ENCODE data around the gene UQCC5. TPM values are rescaled to one million over a fixed set of nuclear protein-coding genes. Genes with fewer than 3 reads are reported as not detected.

Gene UQCC5
- total RNA-seq, 8 experiments from 2014 or later: 38.6 to 102 (median 65.6) TPM

GRCh38 chr3:52535411-52536111 lies 844 bp upstream of the UQCC5 start:
- peak overlapping the region; percentile 53 to 65 for H3K27ac ChIP-seq
- peak overlapping the region in 1 of 5 donors; percentile 85 for H3K4me3 ChIP-seq
- ATAC-seq (replicated peaks in 6 of 8): no peak
- in situ Hi-C loops (cut with MboI; ENCODE audit: low pct_unique_long_range_greater_than_20kb in 2 of 9, low sequenced_read_pairs in 9 of 9, unreplicated experiment in 9 of 9): no loop called here
- 80 to 100% (median 94%) methylated on average over 1 to 15 of the region's 19 CpGs for WGBS, 10 experiments
- peaks cover 37 to 40% of the 10 kb centered on the region in 2 donors for H3K4me1 ChIP-seq (replicated peaks in 1 of 2)

- Histone ChIP-seq H3K4me1 (replicated peaks in 1 of 2) (peaks cover 36 to 40% of the 10 kb centered on the region in 2 donors), H3K4me3 (peak overlapping the region in 1 of 5 donors; percentile 5), H3K27ac (peak overlapping the region; percentile 53 to 65)
- 3 to 100% (median 40%) methylated on average over 1 to 5 of the region's 9 CpGs; no CpG with 5 or more reads in 3 of the 10 experiments for WGBS, 10 experiments
- in situ Hi-C loops (cut with MboI; ENCODE audit: low pct_unique_long_range_greater_than_20kb in 2 of 9, low sequenced_read_pairs in 9 of 9, unreplicated experiment in 9 of 9): no loop called here
- ATAC-seq (replicated peaks in 6 of 8): no peak
These were observed 365 bp upstream of the UQCC5 start for GRCh38 chr3:52536112-52536368.

- peaks cover 26 to 33% of the 10 kb centered on the region in 2 donors for H3K4me1 ChIP-seq (replicated peaks in 1 of 2)
- 0 to 4% (median 0%) methylated on average over 1 to 4 of the region's 6 CpGs; no CpG with 5 or more reads in 3 of the 10 experiments for WGBS, 10 experiments
- H3K27ac ChIP-seq: peak overlapping the region; percentile 69 to 73
- in situ Hi-C loops (cut with MboI; ENCODE audit: low pct_unique_long_range_greater_than_20kb in 2 of 9, low sequenced_read_pairs in 9 of 9, unreplicated experiment in 9 of 9): no loop called here
- H3K4me3 ChIP-seq: peak overlapping the region; percentile 52 to 65 (median 58)
- ATAC-seq (replicated peaks in 6 of 8): no peak
These were observed 788 bp downstream of the UQCC5 start for GRCh38 chr3:52537165-52537620.

DNA sequence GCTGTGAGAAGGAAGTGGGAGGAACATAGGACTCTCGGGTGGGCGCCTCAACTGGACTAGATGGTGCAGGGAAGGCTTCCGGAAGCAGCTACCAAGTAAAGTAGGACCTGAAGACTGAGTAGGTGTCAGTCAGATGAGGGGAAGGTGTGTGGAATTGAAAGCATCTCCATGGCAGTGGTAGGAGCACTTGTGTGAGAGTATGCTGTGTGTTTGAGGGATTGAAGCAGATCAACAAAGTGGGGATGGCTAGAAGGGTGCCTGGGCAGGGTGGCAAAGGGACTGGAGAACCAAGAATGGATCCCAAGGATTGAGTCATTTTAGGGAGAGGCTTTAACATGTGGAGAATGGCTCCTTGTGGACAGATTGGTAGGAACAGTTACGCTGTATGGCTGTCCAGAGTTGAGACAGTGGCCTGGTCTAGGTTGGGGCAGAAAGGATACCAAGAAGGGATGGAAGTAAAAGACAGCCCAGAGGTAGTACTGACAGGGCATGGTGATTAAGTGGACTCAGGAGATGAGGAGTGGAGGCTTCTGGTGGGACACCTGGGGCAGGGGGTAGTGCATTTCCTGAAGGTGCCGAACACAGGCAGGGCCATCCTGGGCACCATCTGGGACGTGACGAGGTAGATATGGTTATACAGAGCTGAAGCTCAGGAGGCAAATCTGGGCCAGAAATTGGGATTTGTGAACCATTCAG lies 1.5 kb downstream of the UQCC5 start:
- peak overlapping the region; percentile 52 to 65 (median 58) for H3K4me3 ChIP-seq
- 40 to 85% (median 74%) methylated on average over 1 to 5 of the region's 7 CpGs; no CpG with 5 or more reads in 5 of the 10 experiments for WGBS, 10 experiments
- in situ Hi-C loops (cut with MboI; ENCODE audit: low pct_unique_long_range_greater_than_20kb in 2 of 9, low sequenced_read_pairs in 9 of 9, unreplicated experiment in 9 of 9): no loop called here
- peaks cover 26 to 29% of the 10 kb centered on the region in 2 donors for H3K4me1 ChIP-seq (replicated peaks in 1 of 2)
- ATAC-seq (replicated peaks in 6 of 8): no peak
- no peak overlapping the region for H3K27ac ChIP-seq

- in situ Hi-C loops (cut with MboI; ENCODE audit: low pct_unique_long_range_greater_than_20kb in 2 of 9, low sequenced_read_pairs in 9 of 9, unreplicated experiment in 9 of 9): no loop called here
- Histone ChIP-seq H3K4me1 (replicated peaks in 1 of 2) (peaks cover 23 to 29% of the 10 kb centered on the region in 2 donors), H3K4me3 (no peak overlapping the region), H3K27ac (no peak overlapping the region)
- 90 to 100% (median 100%) methylated on average over 1 to 5 of the region's 5 CpGs; no CpG with 5 or more reads in 5 of the 10 experiments for WGBS, 10 experiments
- no peak for ATAC-seq (replicated peaks in 6 of 8)
These were observed 2.7 kb downstream of the UQCC5 start for GRCh38 chr3:52539010-52539653.

GRCh38 chr3:52541050-52541449 lies 4.6 kb downstream of the UQCC5 start:
- H3K27ac ChIP-seq: no peak overlapping the region
- in situ Hi-C loops (cut with MboI; ENCODE audit: low pct_unique_long_range_greater_than_20kb in 2 of 9, low sequenced_read_pairs in 9 of 9, unreplicated experiment in 9 of 9): no loop called here
- no peak for ATAC-seq (replicated peaks in 6 of 8)
- 40 to 100% (median 94%) methylated on average over 1 to 2 of the region's 2 CpGs; no CpG with 5 or more reads in 3 of the 10 experiments for WGBS, 10 experiments
- peaks cover 11 to 15% of the 10 kb centered on the region in 2 donors for H3K4me1 ChIP-seq (replicated peaks in 1 of 2)
- no peak overlapping the region for H3K4me3 ChIP-seq

DNA sequence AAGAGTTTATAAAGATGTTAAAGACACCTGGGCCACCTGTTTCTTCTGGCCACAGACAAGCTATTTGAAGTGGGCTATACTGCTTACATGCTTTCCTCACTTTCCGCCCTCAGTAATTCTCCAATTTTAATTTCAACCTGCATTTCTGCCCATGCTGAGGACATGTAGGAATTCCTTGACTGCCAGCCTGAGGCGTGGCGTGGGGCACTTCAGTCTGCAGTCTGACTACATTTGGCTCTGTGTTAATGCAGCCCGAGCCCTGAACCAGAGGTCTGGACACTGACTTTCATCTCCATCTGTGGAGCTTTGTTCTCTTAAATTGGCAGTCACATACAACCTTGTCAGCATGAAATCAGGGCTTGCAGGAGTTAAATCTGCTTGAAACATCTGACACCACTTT lies 8.5 kb downstream of the UQCC5 start:
- ATAC-seq (replicated peaks in 6 of 8): no peak
- no peak overlapping the region for H3K4me3 ChIP-seq
- in situ Hi-C loops (cut with MboI; ENCODE audit: low pct_unique_long_range_greater_than_20kb in 2 of 9, low sequenced_read_pairs in 9 of 9, unreplicated experiment in 9 of 9): no loop called here
- no peak overlapping the region for H3K27ac ChIP-seq
- WGBS, 10 experiments: 70 to 100% (median 85%) methylated on average over 2 to 4 of the region's 4 CpGs; no CpG with 5 or more reads in 2 of the 10 experiments
- no peaks in the 10 kb centered on the region for H3K4me1 ChIP-seq (replicated peaks in 1 of 2)

GRCh38 chr3:52546111-52546901 lies 9.9 kb downstream of the UQCC5 start:
- in situ Hi-C loops (cut with MboI; ENCODE audit: low pct_unique_long_range_greater_than_20kb in 2 of 9, low sequenced_read_pairs in 9 of 9, unreplicated experiment in 9 of 9): no loop called here
- WGBS, 10 experiments: 55 to 94% (median 78%) methylated on average over 1 to 3 of the region's 3 CpGs; no CpG with 5 or more reads in 1 of the 10 experiments
- H3K4me1 ChIP-seq (replicated peaks in 1 of 2): no peaks in the 10 kb centered on the region
- ATAC-seq (replicated peaks in 6 of 8): no peak
- H3K4me3 ChIP-seq: no peak overlapping the region
- H3K27ac ChIP-seq: no peak overlapping the region

DNA sequence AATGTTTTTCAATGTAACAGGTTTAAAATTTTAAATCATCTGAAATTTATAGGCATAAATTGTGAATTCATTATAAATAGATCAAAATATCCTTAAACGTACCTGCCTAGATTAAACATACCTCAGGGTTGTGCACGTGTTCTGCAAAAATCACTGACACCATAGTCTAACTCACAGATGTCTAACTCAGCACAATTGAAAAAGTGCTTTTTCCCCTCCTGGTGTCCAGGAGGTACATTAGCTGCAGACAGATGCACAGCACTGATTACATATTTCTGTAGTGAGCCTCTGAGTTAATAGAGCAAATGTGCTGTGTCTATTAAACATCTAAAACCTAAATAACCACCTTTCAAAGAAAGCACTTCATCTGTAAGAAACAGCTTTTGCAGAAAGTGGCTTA lies 10.7 kb downstream of the UQCC5 start:
- Histone ChIP-seq H3K4me1 (replicated peaks in 1 of 2) (no peaks in the 10 kb centered on the region), H3K4me3 (no peak overlapping the region), H3K27ac (no peak overlapping the region)
- 67 to 100% (median 83%) methylated on average over 1 to 2 of the region's 2 CpGs; no CpG with 5 or more reads in 3 of the 10 experiments for WGBS, 10 experiments
- no peak for ATAC-seq (replicated peaks in 6 of 8)
- in situ Hi-C loops (cut with MboI; ENCODE audit: low pct_unique_long_range_greater_than_20kb in 2 of 9, low sequenced_read_pairs in 9 of 9, unreplicated experiment in 9 of 9): no loop called here

GRCh38 chr3:52551118-52551517 lies 14.7 kb downstream of the UQCC5 start:
- H3K4me3 ChIP-seq: no peak overlapping the region
- peak in 7 of 8 experiments; percentile 30 to 97 (median 87) for ATAC-seq (replicated peaks in 6 of 8)
- no peaks in the 10 kb centered on the region for H3K4me1 ChIP-seq (replicated peaks in 1 of 2)
- peak overlapping the region in 1 of 2 donors; percentile 20 for H3K27ac ChIP-seq
- in situ Hi-C loops (cut with MboI; ENCODE audit: low pct_unique_long_range_greater_than_20kb in 2 of 9, low sequenced_read_pairs in 9 of 9, unreplicated experiment in 9 of 9): no loop called here

DNA sequence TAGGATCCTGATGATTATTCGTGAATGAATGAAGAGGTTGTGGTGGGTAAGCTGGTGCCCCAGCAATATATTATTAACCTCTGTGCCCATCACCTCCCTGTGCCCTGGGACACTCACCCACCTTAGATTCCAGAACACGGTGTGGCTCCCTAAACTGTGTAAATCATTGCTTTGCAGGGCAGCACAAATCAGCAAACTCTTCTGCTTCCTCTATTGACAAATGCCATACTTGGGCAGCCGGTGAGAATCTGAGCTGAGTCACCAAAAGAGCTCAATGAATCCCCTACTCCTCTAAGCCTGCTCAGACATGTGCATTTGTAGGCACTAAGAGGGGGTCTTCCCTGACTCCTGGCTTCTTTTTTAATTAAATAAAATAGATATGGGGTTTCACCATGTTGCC lies 15.7 kb downstream of the UQCC5 start:
- Histone ChIP-seq H3K4me3 (no peak overlapping the region), H3K27ac (no peak overlapping the region), H3K4me1 (replicated peaks in 1 of 2) (peaks cover 0 to 2% of the 10 kb centered on the region in 2 donors)
- WGBS, 10 experiments: 65 to 100% (median 88%) methylated on average over 1 to 3 of the region's 3 CpGs; no CpG with 5 or more reads in 2 of the 10 experiments
- peak in 1 of 8 experiments; percentile 46 for ATAC-seq (replicated peaks in 6 of 8)
- in situ Hi-C loops (cut with MboI; ENCODE audit: low pct_unique_long_range_greater_than_20kb in 2 of 9, low sequenced_read_pairs in 9 of 9, unreplicated experiment in 9 of 9): no loop called here

GRCh38 chr3:52554026-52554755 lies 17.8 kb downstream of the UQCC5 start:
- in situ Hi-C loops (cut with MboI; ENCODE audit: low pct_unique_long_range_greater_than_20kb in 2 of 9, low sequenced_read_pairs in 9 of 9, unreplicated experiment in 9 of 9): no loop called here

More at GRCh38 chr3:52554026-52554755, 17.8 kb downstream of the UQCC5 start:
- H3K4me3 ChIP-seq: no peak overlapping the region
- peaks cover 0 to 4% of the 10 kb centered on the region in 2 donors for H3K4me1 ChIP-seq (replicated peaks in 1 of 2)
- WGBS, 10 experiments: 77 to 100% (median 100%) methylated on average over 1 to 5 of the region's 5 CpGs; no CpG with 5 or more reads in 3 of the 10 experiments
- H3K27ac ChIP-seq: no peak overlapping the region
- no peak for ATAC-seq (replicated peaks in 6 of 8)

All from motor neuron (in vitro differentiated cells).